ENCODE measurements around the gene AGAP2.

DNA sequence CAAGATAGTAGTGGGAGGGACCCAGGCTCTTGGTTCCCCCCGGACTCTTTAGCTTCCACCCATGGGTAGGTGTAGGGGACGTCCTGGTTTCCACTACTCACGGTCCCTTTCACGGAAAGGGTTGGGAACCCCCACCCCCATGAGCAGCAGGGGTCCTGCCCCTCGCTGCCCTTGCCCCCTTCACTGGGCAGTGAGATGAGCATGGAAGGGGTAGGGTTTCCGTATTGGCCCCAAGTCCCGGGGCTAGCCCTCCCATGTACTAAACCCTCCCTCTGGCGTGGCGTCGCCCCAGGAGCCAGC is 12.7 kb downstream of the AGAP2 start:
- TF ChIP-seq TAF1 (IDR thresholded peaks at IDR 0.05; ENCODE audit: control insufficient read depth, extremely low read depth, insufficient read depth, low read length, severe bottlenecking), result no peak
- TF ChIP-seq, protein P1, sequence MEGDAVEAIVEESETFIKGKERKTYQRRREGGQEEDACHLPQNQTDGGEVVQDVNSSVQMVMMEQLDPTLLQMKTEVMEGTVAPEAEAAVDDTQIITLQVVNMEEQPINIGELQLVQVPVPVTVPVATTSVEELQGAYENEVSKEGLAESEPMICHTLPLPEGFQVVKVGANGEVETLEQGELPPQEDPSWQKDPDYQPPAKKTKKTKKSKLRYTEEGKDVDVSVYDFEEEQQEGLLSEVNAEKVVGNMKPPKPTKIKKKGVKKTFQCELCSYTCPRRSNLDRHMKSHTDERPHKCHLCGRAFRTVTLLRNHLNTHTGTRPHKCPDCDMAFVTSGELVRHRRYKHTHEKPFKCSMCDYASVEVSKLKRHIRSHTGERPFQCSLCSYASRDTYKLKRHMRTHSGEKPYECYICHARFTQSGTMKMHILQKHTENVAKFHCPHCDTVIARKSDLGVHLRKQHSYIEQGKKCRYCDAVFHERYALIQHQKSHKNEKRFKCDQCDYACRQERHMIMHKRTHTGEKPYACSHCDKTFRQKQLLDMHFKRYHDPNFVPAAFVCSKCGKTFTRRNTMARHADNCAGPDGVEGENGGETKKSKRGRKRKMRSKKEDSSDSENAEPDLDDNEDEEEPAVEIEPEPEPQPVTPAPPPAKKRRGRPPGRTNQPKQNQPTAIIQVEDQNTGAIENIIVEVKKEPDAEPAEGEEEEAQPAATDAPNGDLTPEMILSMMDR (IDR thresholded peaks at IDR 0.05 in 2 of 3, conservative IDR thresholded peaks at IDR 0.05 in 1 of 3; ENCODE audit: insufficient read depth in 2 of 3, low read depth in 1 of 3, low read length in 3 of 3), result no peak
- no peak for TF ChIP-seq TEAD4 (IDR thresholded peaks at IDR 0.05; ENCODE audit: low read length)
- TF ChIP-seq TEAD4 (CRISPR knock-in tag; IDR thresholded peaks at IDR 0.05; ENCODE audit: borderline replicate concordance), result no peak
- no peak for TF ChIP-seq CBX1 (IDR thresholded peaks at IDR 0.05; ENCODE audit: low read depth)
- no peak for TF ChIP-seq ZNF274 (IDR thresholded peaks at IDR 0.05; ENCODE audit: borderline replicate concordance, low read depth, low read length)
- no peak for TF ChIP-seq ZNF639 (CRISPR knock-in tag; conservative IDR thresholded peaks at IDR 0.05 in 1 of 2, IDR thresholded peaks at IDR 0.05 in 1 of 2)
- TF ChIP-seq, protein P2, sequence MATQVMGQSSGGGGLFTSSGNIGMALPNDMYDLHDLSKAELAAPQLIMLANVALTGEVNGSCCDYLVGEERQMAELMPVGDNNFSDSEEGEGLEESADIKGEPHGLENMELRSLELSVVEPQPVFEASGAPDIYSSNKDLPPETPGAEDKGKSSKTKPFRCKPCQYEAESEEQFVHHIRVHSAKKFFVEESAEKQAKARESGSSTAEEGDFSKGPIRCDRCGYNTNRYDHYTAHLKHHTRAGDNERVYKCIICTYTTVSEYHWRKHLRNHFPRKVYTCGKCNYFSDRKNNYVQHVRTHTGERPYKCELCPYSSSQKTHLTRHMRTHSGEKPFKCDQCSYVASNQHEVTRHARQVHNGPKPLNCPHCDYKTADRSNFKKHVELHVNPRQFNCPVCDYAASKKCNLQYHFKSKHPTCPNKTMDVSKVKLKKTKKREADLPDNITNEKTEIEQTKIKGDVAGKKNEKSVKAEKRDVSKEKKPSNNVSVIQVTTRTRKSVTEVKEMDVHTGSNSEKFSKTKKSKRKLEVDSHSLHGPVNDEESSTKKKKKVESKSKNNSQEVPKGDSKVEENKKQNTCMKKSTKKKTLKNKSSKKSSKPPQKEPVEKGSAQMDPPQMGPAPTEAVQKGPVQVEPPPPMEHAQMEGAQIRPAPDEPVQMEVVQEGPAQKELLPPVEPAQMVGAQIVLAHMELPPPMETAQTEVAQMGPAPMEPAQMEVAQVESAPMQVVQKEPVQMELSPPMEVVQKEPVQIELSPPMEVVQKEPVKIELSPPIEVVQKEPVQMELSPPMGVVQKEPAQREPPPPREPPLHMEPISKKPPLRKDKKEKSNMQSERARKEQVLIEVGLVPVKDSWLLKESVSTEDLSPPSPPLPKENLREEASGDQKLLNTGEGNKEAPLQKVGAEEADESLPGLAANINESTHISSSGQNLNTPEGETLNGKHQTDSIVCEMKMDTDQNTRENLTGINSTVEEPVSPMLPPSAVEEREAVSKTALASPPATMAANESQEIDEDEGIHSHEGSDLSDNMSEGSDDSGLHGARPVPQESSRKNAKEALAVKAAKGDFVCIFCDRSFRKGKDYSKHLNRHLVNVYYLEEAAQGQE (IDR thresholded peaks at IDR 0.05; ENCODE audit: borderline replicate concordance), result no peak
- TF ChIP-seq, protein P2 (CRISPR knock-in tag; IDR thresholded peaks at IDR 0.05; ENCODE audit: low read depth), result no peak
- no peak for TF ChIP-seq POLR2A (conservative IDR thresholded peaks at IDR 0.05)
- no peak for TF ChIP-seq ZNF239 (CRISPR knock-in tag; IDR thresholded peaks at IDR 0.05)
- no peak for TF ChIP-seq TFAP4 (CRISPR knock-in tag; IDR thresholded peaks at IDR 0.05; ENCODE audit: borderline replicate concordance)
- no peak for TF ChIP-seq ZFP36 (IDR thresholded peaks at IDR 0.05; ENCODE audit: low read depth, low read length, partially characterized antibody)
- TF ChIP-seq HSF4 (CRISPR knock-in tag; IDR thresholded peaks at IDR 0.05; ENCODE audit: borderline replicate concordance), result no peak
